Measurements from ENCODE around the gene HCFC1.

The HCFC1 gene

DNA sequence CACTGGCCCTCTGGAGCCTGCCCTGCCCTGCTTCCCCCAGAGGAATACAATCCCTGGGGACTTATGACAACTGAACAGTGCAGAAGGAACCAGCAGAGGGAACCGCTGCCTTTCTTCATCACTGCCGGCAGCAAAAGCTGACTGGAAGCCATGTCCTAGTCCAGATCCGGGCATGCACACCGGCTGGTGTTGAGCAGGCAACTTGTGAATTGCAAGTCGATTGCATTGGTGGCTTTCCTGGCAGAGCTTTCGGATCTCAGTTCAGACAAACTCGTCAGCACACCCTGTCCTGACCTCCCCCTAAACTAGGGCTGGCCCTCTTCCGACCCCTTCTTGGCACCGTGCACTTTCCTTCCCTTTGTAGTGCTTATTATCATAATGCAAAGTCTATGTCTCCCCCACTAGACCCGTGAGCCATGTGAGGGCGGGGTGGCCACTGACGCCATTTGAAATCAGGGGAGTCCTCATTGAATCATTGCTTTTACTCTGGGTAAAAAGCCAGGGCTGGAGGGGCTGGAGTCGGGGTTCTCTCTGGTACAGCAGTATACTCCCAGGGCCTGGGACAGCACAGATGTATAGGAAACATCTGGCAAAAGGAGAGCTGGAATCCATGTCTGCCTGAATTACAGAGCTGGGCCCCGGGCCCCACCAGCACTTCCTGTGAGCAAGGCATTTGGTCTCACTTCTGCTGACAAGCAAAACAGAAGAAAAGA is 47.3 kb downstream of the HCFC1 start:
- DNase-seq (ENCODE audit: low read depth in 3 of 3) = no peak

GRCh38 chrX:153922932-153923857 is 48.4 kb downstream of the HCFC1 start:
- no peak for DNase-seq (ENCODE audit: low read depth in 3 of 3)

- DNase-seq (ENCODE audit: low read depth in 3 of 3) = no peak
Observed at GRCh38 chrX:153921511-153922446, 49.8 kb downstream of the HCFC1 start.

- DNase-seq (ENCODE audit: low read depth in 3 of 3) = no peak
Observed at GRCh38 chrX:153921070-153921469, 50.5 kb downstream of the HCFC1 start.

DNA sequence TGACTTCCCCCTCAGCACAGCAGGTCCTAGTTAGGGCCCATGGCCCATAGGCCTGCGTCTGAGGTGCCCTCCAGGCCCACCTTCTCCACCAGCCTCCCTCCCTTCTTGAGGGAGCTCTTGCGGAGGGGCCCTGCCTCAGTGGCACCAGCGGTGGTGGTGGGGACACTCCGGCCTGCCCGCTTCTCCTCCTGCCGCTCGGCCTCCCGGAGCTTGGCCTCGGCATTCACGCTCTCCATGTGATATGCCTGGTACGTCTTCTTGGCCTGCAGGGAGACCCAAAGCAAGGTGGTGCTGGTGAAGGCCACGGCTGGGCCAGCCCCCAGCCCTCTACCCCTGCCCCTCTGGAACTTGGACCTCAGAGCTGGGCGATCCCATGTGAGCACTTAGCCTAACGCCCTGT is 51.1 kb downstream of the HCFC1 start:
- DNase-seq (ENCODE audit: low read depth in 3 of 3) = no peak

GRCh38 chrX:153919281-153919680 is 52.3 kb downstream of the HCFC1 start:
- no peak for DNase-seq (ENCODE audit: low read depth in 3 of 3)

DNA sequence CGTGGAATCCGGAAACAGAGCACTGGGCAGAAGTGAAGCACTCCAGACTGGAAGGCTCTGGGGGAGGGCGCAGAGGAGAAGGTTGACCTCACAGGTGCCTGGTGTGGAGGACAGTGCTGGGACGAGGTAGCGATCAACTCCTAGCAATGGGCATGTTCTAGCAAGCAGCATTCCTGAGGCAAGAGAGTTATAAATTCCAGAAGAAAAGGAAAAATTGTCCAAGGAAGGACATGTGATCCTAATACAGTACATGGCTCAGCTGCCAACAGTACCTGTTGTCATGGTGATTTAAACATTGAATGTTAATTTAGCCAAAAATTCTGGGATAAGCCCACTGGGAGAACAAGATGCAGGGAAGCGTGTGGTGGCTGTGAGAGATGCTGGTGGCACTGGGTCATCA is 53.7 kb downstream of the HCFC1 start:
- no peak for DNase-seq (ENCODE audit: low read depth in 3 of 3)

DNA sequence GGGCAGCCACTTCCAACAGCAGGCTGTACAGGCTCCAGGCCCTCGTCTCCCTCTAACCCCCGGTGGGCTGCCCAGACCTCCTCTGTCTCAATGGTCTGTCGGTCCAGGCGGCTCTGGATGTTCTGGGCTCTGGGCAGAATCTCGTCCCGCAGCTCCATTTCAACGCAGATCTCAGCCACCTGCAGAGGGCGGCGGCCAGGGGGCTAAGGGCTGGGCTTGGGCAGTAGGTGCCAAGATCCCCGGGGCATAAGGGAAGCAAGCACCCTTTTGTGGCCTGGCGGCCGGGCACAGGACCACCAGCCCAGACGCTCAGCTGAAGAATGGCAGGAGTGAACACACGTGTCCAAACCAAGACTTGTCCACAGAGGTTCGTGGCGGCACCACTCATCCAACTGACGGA is 57.9 kb downstream of the HCFC1 start:
- DNase-seq (ENCODE audit: low read depth in 3 of 3) = no peak

GRCh38 chrX:153913211-153913610 is 58.4 kb downstream of the HCFC1 start:
- no peak for DNase-seq (ENCODE audit: low read depth in 3 of 3)

DNA sequence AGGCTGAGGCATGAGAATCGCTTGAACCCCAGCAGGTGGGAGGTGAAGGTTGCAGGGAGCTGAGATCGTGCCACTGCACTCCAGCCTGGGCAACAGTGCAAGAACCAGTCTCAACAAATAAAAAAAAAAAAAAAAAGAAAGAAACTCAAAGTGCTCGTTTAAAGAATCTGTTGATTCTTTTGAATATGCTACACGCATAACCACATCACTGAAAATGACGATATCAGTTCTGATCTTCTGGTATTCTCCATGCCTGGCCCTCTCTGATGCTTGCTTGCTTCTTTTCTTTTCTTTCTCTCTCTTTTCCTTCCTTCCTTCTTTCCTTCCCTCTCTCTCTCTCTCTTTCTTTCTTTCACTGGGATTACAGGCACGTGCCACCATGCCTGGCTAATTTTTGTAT is 59.8 kb downstream of the HCFC1 start:
- DNase-seq (ENCODE audit: low read depth in 3 of 3) = no peak

- no peak for DNase-seq (ENCODE audit: low read depth in 3 of 3)
Observed at GRCh38 chrX:153910446-153910845, 61.2 kb downstream of the HCFC1 start.

- no peak for DNase-seq (ENCODE audit: low read depth in 3 of 3)
Observed at GRCh38 chrX:153909980-153910360, 61.6 kb downstream of the HCFC1 start.

- DNase-seq (ENCODE audit: low read depth in 3 of 3) = no peak
Observed at GRCh38 chrX:153909024-153909979, 62.3 kb downstream of the HCFC1 start.

DNA sequence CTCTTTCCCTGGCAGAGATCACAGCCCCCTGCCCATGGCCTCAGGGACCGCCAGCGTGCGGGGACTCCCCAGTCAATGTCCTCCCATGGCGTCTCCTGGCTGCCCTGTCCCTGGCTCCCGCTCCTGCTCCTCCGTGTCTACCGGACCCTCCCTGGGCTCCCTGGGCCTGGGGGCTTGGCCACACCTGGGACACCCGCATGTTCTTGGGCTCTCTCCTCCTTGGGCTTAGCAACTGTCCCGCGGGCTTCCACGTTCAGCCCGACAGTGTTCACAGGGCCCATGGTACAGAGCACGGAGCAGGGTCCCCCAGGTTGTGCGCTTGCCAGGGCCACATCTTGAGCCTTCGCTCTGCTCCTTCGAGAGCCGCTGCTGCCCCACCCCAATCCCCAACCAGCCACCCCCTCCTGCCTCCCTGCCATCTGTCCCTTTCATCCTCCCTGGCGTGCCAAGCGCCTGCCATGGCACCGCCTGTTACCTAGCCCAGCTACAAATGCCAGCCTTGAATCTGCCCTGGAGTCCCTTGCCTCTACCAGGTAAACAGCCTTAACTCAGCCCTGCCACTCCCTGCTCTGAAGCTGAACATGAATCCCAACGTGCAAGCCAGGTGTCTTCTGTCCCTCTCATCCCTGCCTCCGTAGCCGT is 63.3 kb downstream of the HCFC1 start:
- no peak for DNase-seq (ENCODE audit: low read depth in 3 of 3)

- DNase-seq (ENCODE audit: low read depth in 3 of 3) = no peak
Observed at GRCh38 chrX:153907456-153907855, 64.2 kb downstream of the HCFC1 start.

DNA sequence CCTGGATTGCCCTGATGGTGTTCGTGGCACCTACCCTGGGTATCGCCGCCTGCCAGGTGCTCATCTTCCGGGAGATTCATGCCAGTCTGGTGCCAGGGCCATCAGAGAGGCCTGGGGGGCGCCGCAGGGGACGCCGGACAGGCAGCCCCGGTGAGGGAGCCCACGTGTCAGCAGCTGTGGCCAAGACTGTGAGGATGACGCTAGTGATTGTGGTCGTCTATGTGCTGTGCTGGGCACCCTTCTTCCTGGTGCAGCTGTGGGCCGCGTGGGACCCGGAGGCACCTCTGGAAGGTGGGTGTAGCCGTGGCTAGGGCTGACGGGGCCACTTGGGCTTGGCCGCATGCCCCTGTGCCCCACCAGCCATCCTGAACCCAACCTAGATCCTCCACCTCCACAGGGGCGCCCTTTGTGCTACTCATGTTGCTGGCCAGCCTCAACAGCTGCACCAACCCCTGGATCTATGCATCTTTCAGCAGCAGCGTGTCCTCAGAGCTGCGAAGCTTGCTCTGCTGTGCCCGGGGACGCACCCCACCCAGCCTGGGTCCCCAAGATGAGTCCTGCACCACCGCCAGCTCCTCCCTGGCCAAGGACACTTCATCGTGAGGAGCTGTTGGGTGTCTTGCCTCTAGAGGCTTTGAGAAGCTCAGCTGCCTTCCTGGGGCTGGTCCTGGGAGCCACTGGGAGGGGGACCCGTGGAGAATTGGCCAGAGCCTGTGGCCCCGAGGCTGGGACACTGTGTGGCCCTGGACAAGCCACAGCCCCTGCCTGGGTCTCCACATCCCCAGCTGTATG is 65.3 kb downstream of the HCFC1 start:
- no peak for DNase-seq (ENCODE audit: low read depth in 3 of 3)

DNA sequence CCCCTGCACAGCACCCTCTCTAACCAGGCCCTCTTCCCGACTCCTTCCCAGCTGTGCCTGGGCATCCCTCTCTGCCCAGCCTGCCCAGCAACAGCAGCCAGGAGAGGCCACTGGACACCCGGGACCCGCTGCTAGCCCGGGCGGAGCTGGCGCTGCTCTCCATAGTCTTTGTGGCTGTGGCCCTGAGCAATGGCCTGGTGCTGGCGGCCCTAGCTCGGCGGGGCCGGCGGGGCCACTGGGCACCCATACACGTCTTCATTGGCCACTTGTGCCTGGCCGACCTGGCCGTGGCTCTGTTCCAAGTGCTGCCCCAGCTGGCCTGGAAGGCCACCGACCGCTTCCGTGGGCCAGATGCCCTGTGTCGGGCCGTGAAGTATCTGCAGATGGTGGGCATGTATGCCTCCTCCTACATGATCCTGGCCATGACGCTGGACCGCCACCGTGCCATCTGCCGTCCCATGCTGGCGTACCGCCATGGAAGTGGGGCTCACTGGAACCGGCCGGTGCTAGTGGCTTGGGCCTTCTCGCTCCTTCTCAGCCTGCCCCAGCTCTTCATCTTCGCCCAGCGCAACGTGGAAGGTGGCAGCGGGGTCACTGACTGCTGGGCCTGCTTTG is 66.0 kb downstream of the HCFC1 start:
- DNase-seq (ENCODE audit: low read depth in 3 of 3) = no peak

DNA sequence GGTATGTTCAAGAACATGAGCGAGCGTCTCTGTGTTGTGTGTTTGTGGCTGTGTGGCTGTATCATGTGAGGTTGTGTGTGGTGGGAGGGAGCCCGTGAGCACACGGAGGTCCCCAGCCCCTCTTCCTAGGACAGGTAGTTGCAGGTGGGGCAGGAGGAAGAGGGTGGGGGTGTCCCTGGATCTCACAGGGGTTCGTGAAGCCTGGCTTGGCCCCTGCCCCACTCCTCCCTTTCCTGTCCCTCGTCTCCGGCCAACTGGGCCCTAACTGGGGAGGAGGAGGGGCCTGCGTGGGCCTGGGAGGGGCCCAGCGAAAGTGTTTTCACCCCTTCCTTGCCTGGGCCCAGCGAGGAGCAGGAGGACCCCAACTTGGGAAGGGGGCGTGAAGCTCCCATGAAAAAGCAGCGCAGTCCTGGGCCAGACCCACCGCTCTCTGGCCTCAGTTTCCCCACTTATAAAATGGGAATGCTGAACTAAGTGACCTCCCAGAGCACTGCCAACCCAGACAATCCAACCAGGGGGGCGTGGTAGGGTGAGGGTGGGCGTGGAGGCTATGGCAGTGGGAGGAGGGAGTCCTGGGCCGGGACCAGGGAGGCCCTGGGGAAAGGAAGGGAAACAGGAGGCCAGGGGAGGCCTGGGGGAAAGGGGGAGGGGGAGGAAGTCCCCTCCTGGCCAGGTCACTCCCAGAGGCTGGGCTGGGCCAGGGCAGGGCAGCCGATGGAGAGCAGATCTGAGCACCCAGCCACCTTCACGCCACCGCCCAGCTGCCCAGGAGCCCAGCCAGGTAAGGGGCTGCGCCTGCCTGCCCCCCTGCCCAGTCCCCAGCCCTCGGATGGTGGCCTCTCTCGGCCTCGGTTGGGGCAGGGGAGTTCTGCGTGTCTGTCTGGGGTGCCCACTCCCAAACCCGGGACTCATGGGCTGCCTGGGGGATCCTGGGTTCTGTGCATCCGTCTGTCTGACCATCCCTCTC is 67.3 kb downstream of the HCFC1 start, which contains the start of gene AVPR2:
TSS of gene AVPR2 (plus strand) at position 683 of the 967 bp plus-strand sequence. CDS start 473 bp downstream, outside the sequence.
- DNase-seq (ENCODE audit: low read depth in 3 of 3) = no peak

All from stimulated activated CD4-positive, alpha-beta T cell treated with anti-CD3 and anti-CD28 coated beads, TNF-alpha, amount 100 ng/mL, for 48 hours (primary cell).